ENCODE data around the gene JMJD8. TPM values are rescaled to one million over a fixed set of nuclear protein-coding genes. Genes with fewer than 3 reads are reported as not detected.
A peak's percentile ranks its signal among the peaks of the same experiment; 100 is the strongest.

Gene JMJD8
- total and polyA plus RNA-seq, 9 of the 15 experiments (the other 6 are each of a cell fraction or from before 2014, with no cell fraction given), result 1.2 to 50.6 (median 29.3) TPM

DNA sequence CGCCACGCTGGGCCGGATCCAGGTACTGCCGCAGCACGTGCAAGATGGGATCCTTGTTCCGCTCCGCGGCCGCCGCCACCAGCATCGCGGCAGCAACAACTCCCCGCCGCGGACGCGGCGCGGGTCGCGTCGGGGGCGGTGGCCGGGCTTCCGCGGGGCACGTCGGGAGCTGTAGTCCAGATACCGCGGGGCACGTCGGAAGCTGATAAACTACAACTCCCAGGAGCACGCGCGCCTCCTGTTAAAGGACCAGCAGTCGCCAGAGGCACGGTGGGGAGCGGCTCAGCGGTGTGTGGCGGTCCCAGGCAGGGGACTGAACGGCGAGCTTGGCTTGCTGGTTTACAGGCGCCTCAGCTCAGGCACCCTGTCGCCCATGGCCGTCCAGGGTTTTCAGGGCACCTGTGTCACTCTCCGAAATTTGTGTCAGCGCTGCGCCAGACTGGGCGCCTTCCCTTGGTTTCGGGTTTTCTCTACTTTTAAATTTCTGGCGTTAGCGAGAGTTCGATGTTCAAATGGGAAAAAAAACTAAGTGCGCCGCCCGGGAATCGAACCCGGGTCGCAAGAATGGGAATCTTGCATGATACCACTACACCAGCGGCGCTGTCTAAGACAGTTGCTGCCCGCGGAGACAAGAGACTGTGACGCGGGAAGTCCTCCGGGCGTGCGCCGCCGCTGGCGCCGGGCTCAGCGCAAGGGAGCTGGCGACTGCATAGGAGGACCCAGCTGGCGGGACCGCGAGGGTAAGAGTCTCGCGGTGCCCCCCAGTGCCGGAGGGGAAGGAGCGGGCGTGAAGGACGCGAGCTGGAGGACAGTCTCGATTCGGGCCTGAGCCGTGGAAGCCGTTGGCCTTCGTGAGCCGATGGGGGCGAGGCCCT is 47.7 kb downstream of the JMJD8 start, which contains the start of gene METTL26 (continued):
- peak; percentile 48; the same call in 1 of the 2 replicates for TF ChIP-seq ZEB2 (IDR thresholded peaks at IDR 0.05)
- TF ChIP-seq GATA2 (CRISPR knock-in tag; IDR thresholded peaks at IDR 0.05), result no peak
- TF ChIP-seq, protein P1, sequence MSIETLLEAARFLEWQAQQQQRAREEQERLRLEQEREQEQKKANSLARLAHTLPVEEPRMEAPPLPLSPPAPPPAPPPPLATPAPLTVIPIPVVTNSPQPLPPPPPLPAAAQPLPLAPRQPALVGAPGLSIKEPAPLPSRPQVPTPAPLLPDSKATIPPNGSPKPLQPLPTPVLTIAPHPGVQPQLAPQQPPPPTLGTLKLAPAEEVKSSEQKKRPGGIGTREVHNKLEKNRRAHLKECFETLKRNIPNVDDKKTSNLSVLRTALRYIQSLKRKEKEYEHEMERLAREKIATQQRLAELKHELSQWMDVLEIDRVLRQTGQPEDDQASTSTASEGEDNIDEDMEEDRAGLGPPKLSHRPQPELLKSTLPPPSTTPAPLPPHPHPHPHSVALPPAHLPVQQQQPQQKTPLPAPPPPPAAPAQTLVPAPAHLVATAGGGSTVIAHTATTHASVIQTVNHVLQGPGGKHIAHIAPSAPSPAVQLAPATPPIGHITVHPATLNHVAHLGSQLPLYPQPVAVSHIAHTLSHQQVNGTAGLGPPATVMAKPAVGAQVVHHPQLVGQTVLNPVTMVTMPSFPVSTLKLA (conservative IDR thresholded peaks at IDR 0.05), result peak; percentile 89 to 97
- peak; percentile 63 for TF ChIP-seq TAF1 (IDR thresholded peaks at IDR 0.05; ENCODE audit: control insufficient read depth, extremely low read depth, insufficient read depth, low read length, severe bottlenecking)
- TF ChIP-seq NFIX (CRISPR knock-in tag; IDR thresholded peaks at IDR 0.05; ENCODE audit: low read depth), result 0 out of 2 replicates have a peak, but pooled peaks have one; percentile 11
- TF ChIP-seq FOXJ2 (tag; IDR thresholded peaks at IDR 0.05), result peak; percentile 67; the same call in 1 of the 2 replicates
- no peak for TF ChIP-seq PHF20 (IDR thresholded peaks at IDR 0.05; ENCODE audit: partially characterized antibody)
- peak; percentile 74; the same call in 1 of the 2 replicates for TF ChIP-seq RFX5 (IDR thresholded peaks at IDR 0.05; ENCODE audit: low read depth, low read length)
- no peak for TF ChIP-seq SRSF3 (IDR thresholded peaks at IDR 0.05; ENCODE audit: insufficient read depth, low read length)
- TF ChIP-seq ZNF143 (CRISPR knock-in tag; IDR thresholded peaks at IDR 0.05), result peak; percentile 97
- peak; percentile 92 for TF ChIP-seq ZBTB7A (IDR thresholded peaks at IDR 0.05; ENCODE audit: borderline replicate concordance, control insufficient read depth, low read depth, low read length)
- peak; percentile 84; the same call in 1 of the 2 replicates for TF ChIP-seq MXI1 (IDR thresholded peaks at IDR 0.05; ENCODE audit: low read depth, low read length)
- TF ChIP-seq, protein P2, sequence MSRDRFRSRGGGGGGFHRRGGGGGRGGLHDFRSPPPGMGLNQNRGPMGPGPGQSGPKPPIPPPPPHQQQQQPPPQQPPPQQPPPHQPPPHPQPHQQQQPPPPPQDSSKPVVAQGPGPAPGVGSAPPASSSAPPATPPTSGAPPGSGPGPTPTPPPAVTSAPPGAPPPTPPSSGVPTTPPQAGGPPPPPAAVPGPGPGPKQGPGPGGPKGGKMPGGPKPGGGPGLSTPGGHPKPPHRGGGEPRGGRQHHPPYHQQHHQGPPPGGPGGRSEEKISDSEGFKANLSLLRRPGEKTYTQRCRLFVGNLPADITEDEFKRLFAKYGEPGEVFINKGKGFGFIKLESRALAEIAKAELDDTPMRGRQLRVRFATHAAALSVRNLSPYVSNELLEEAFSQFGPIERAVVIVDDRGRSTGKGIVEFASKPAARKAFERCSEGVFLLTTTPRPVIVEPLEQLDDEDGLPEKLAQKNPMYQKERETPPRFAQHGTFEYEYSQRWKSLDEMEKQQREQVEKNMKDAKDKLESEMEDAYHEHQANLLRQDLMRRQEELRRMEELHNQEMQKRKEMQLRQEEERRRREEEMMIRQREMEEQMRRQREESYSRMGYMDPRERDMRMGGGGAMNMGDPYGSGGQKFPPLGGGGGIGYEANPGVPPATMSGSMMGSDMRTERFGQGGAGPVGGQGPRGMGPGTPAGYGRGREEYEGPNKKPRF (IDR thresholded peaks at IDR 0.05; ENCODE audit: low read depth, low read length), result no peak
- TF ChIP-seq, protein P3, sequence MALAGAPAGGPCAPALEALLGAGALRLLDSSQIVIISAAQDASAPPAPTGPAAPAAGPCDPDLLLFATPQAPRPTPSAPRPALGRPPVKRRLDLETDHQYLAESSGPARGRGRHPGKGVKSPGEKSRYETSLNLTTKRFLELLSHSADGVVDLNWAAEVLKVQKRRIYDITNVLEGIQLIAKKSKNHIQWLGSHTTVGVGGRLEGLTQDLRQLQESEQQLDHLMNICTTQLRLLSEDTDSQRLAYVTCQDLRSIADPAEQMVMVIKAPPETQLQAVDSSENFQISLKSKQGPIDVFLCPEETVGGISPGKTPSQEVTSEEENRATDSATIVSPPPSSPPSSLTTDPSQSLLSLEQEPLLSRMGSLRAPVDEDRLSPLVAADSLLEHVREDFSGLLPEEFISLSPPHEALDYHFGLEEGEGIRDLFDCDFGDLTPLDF (CRISPR knock-in tag; IDR thresholded peaks at IDR 0.05), result peak; percentile 79
- TF ChIP-seq, protein P4, sequence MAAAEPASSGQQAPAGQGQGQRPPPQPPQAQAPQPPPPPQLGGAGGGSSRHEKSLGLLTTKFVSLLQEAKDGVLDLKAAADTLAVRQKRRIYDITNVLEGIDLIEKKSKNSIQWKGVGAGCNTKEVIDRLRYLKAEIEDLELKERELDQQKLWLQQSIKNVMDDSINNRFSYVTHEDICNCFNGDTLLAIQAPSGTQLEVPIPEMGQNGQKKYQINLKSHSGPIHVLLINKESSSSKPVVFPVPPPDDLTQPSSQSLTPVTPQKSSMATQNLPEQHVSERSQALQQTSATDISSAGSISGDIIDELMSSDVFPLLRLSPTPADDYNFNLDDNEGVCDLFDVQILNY (CRISPR knock-in tag; IDR thresholded peaks at IDR 0.05), result peak; percentile 70; the same call in 1 of the 2 replicates
- TF ChIP-seq, protein P5, sequence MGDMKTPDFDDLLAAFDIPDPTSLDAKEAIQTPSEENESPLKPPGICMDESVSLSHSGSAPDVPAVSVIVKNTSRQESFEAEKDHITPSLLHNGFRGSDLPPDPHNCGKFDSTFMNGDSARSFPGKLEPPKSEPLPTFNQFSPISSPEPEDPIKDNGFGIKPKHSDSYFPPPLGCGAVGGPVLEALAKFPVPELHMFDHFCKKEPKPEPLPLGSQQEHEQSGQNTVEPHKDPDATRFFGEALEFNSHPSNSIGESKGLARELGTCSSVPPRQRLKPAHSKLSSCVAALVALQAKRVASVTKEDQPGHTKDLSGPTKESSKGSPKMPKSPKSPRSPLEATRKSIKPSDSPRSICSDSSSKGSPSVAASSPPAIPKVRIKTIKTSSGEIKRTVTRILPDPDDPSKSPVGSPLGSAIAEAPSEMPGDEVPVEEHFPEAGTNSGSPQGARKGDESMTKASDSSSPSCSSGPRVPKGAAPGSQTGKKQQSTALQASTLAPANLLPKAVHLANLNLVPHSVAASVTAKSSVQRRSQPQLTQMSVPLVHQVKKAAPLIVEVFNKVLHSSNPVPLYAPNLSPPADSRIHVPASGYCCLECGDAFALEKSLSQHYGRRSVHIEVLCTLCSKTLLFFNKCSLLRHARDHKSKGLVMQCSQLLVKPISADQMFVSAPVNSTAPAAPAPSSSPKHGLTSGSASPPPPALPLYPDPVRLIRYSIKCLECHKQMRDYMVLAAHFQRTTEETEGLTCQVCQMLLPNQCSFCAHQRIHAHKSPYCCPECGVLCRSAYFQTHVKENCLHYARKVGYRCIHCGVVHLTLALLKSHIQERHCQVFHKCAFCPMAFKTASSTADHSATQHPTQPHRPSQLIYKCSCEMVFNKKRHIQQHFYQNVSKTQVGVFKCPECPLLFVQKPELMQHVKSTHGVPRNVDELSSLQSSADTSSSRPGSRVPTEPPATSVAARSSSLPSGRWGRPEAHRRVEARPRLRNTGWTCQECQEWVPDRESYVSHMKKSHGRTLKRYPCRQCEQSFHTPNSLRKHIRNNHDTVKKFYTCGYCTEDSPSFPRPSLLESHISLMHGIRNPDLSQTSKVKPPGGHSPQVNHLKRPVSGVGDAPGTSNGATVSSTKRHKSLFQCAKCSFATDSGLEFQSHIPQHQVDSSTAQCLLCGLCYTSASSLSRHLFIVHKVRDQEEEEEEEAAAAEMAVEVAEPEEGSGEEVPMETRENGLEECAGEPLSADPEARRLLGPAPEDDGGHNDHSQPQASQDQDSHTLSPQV (IDR thresholded peaks at IDR 0.05), result peak; percentile 80

Data from K562 (cell line).